ENCODE data around the gene RPTOR. TPM values are rescaled to one million over a fixed set of nuclear protein-coding genes. Genes with fewer than 3 reads are reported as not detected.

Gene RPTOR
- polyA plus RNA-seq, 1 donor from 2014 or later, result 8.0 TPM

GRCh38 chr17:80497726-80498241, 46.9 kb upstream of the RPTOR start:
- H3K27ac ChIP-seq (ENCODE audit: low read length), result no peak overlapping the region
- H4K20me1 ChIP-seq (ENCODE audit: insufficient read depth), result no peaks in the 10 kb centered on the region
- no peak overlapping the region for H3K4me2 ChIP-seq (ENCODE audit: low read length)
- H3F3A ChIP-seq (ENCODE audit: insufficient read depth, low read length, poor library complexity, severe bottlenecking), result no peaks in the 10 kb centered on the region
- H3K79me2 ChIP-seq (replicated peaks; ENCODE audit: insufficient read depth, low read length), result no peaks in the 10 kb centered on the region
- H3K4me3 ChIP-seq (ENCODE audit: low read length), result no peak overlapping the region
- no peaks in the 10 kb centered on the region for H3K9me2 ChIP-seq (ENCODE audit: insufficient read depth, low read length)
- H3K9me3 ChIP-seq (ENCODE audit: low read length), result no peaks in the 10 kb centered on the region
- no peak overlapping the region for H2AFZ ChIP-seq (ENCODE audit: low read depth, low read length)
- TF ChIP-seq TAF1 (IDR thresholded peaks at IDR 0.05; ENCODE audit: low read depth), result no peak
- no peak for TF ChIP-seq CTCF (IDR thresholded peaks at IDR 0.05; ENCODE audit: poor library complexity, severe bottlenecking)
- no peak for TF ChIP-seq EZH2 (IDR thresholded peaks at IDR 0.05; ENCODE audit: borderline replicate concordance, insufficient read depth, low read length, poor library complexity, severe bottlenecking)
- no peaks in the 10 kb centered on the region for H3K27me3 ChIP-seq (ENCODE audit: insufficient read depth, low read depth, low read length)
- no peaks in the 10 kb centered on the region for H3K36me3 ChIP-seq (ENCODE audit: insufficient read depth, low read length)
- no peak overlapping the region for H3K9ac ChIP-seq (ENCODE audit: low read length)

- Histone ChIP-seq H3K4me2 (ENCODE audit: low read length) (no peak overlapping the region), H3K9ac (ENCODE audit: low read length) (no peak overlapping the region)
These were observed 46.3 kb upstream of the RPTOR start for GRCh38 chr17:80498242-80498919.

GRCh38 chr17:80498920-80499410, 45.7 kb upstream of the RPTOR start:
- H3K27me3 ChIP-seq (ENCODE audit: insufficient read depth, low read depth, low read length), result no peaks in the 10 kb centered on the region
- no peak overlapping the region for H2AFZ ChIP-seq (ENCODE audit: low read depth, low read length)
- no peaks in the 10 kb centered on the region for H3K9me3 ChIP-seq (ENCODE audit: low read length)
- H3F3A ChIP-seq (ENCODE audit: insufficient read depth, low read length, poor library complexity, severe bottlenecking), result no peaks in the 10 kb centered on the region
- no peak overlapping the region for H3K27ac ChIP-seq (ENCODE audit: low read length)
- no peak overlapping the region for H3K4me3 ChIP-seq (ENCODE audit: low read length)
- no peaks in the 10 kb centered on the region for H3K9me2 ChIP-seq (ENCODE audit: insufficient read depth, low read length)
- H3K79me2 ChIP-seq (replicated peaks; ENCODE audit: insufficient read depth, low read length), result no peaks in the 10 kb centered on the region
- no peak overlapping the region for H3K4me2 ChIP-seq (ENCODE audit: low read length)
- H4K20me1 ChIP-seq (ENCODE audit: insufficient read depth), result no peaks in the 10 kb centered on the region
- TF ChIP-seq EP300 (conservative IDR thresholded peaks at IDR 0.05; ENCODE audit: poor library complexity, severe bottlenecking) (no peak), TAF1 (IDR thresholded peaks at IDR 0.05; ENCODE audit: low read depth) (no peak)
- H3K9ac ChIP-seq (ENCODE audit: low read length), result no peak overlapping the region
- no peaks in the 10 kb centered on the region for H3K36me3 ChIP-seq (ENCODE audit: insufficient read depth, low read length)

More at GRCh38 chr17:80498242-80498919, 46.3 kb upstream of the RPTOR start:
- Histone ChIP-seq H2AFZ (ENCODE audit: low read depth, low read length) (no peak overlapping the region), H3K4me3 (ENCODE audit: low read length) (no peak overlapping the region), H3F3A (ENCODE audit: insufficient read depth, low read length, poor library complexity, severe bottlenecking) (no peaks in the 10 kb centered on the region), H3K9me2 (ENCODE audit: insufficient read depth, low read length) (no peaks in the 10 kb centered on the region), H3K27me3 (ENCODE audit: insufficient read depth, low read depth, low read length) (no peaks in the 10 kb centered on the region), H4K20me1 (ENCODE audit: insufficient read depth) (no peaks in the 10 kb centered on the region), H3K9me3 (ENCODE audit: low read length) (no peaks in the 10 kb centered on the region), H3K79me2 (replicated peaks; ENCODE audit: insufficient read depth, low read length) (no peaks in the 10 kb centered on the region), H3K36me3 (ENCODE audit: insufficient read depth, low read length) (no peaks in the 10 kb centered on the region), H3K27ac (ENCODE audit: low read length) (no peak overlapping the region)
- TF ChIP-seq POLR2AphosphoS5 (IDR thresholded peaks at IDR 0.05) (no peak), CTCF (IDR thresholded peaks at IDR 0.05; ENCODE audit: poor library complexity, severe bottlenecking) (no peak), RAD21 (conservative IDR thresholded peaks at IDR 0.05) (no peak)
